GM19372 (cell line): ENCODE data around the gene MBP.

Source experiments
- ATAC-seq: cut with Tn5 transposase; IDR thresholded peaks from one replicate; pipeline ENCODE4 v1.9.1; 2021; ENCODE audit warnings: mild to moderate bottlenecking, low read depth, moderate library complexity; ENCODE audit not compliant: unreplicated experiment

The MBP gene

DNA sequence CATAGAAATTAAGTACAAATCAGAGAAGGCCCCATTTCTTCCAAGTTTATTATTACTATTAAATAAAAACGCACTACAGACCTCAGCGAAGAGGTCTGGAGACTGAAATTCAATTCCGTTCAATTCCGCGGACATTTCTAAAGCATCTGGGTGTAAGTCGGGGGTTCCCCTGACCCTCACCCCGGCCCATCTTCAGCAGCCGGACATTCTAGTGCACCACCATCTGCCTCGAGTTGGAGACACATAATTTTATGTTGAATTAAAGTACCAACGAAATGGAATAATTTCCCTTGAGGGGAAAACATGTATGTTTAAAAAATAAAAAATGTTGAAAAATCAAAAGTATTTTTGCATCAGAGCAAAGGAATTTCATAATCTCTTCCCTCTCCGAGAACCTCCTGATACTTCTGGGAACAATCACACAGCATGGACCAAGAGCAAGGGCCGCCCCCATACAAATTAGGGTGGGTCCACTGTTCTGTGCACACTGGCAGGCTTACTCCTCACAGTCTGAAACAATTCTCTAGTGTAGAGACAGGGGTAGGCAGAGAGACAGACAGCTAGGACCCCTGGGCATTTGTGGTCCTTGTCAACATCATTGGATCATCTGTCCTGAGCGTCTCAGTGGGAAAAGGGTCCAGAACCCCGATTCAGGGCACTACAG lies 29.3 kb downstream of the MBP start:
- no peak for ATAC-seq

GRCh38 chr18:77102259-77103040 lies 30.1 kb downstream of the MBP start:
- ATAC-seq = peak; percentile 86

GRCh38 chr18:77101410-77102258 lies 30.9 kb downstream of the MBP start:
- peak; percentile 37 for ATAC-seq

GRCh38 chr18:77100751-77101355 lies 31.7 kb downstream of the MBP start:
- ATAC-seq = no peak

DNA sequence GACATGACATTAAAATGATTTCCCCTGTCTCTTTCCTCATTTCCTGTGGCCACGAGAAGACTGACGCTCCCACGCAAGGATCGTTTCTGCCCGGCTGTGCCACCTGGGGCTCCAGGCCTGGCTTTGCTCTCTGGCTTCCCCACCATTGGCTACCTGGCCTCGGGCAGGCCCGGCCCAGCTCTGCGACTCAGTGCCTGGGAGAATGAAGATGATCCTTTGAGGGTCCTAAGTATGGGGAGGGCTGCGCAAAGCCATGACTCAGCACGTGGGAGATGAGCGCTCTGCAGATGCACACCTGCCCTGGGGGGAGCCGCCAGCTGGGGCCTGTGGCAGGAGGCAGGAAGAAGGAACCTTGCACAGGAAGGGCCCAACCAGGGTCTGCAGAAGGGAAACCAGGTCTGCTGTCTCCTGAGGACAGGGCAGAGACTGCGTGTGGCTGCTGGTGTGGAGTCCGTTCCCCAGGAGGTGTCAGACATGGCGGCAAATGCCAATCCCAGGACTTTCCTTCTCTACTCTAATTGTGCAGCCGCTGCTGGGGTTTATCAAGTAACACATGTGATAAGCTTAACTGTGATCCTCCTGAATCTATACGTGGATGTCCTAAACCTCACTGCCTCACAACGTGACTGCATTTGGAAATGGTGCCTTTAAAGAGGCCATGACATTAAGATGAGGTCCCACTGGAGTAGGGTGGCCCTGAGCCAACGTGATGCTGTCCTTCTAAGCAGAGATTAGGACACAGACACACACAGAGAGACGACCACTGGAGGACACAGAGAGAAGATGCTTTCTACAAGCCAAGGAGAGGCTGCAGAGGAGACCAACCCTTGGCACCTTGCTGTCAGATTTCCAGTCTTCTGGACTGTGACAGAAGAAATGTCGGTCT lies 32.9 kb downstream of the MBP start:
- no peak for ATAC-seq

DNA sequence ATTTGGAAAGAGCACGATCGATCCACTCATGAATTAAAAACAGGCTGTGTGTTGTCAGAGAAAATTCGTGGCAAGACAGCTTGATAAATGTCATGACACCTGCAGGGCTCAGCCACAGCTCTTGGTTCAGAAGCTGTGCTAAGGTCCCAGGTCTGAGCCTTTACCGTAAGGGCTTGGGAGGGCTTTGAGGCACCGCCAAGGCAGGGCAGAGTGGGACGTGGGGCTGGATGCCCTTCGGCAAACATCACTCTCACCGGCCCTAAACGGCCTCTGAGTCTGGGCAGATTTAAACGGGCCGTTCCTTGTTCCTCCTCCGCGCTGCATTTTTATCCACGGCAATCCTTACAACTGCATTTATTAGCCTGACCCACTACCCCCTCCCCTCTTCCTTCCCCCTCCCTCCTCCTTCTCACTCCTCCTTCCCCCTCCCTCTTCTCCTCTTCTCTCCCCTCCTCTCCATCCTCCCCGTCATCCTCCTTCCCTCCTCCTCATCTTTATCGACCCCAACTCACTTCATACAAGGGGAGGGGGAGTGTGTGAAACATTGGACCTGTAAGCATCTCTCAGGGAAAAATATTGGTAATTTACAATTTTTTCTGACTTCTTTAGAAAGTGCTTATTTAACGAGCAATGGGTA lies 33.9 kb downstream of the MBP start:
- no peak for ATAC-seq

GRCh38 chr18:77098029-77098428 lies 34.6 kb downstream of the MBP start:
- ATAC-seq = no peak

GRCh38 chr18:77096936-77097886 lies 35.4 kb downstream of the MBP start:
- ATAC-seq = no peak

GRCh38 chr18:77095391-77096371 lies 36.9 kb downstream of the MBP start:
- ATAC-seq = no peak

- ATAC-seq = no peak
Observed at GRCh38 chr18:77093586-77093985, 39.0 kb downstream of the MBP start.

DNA sequence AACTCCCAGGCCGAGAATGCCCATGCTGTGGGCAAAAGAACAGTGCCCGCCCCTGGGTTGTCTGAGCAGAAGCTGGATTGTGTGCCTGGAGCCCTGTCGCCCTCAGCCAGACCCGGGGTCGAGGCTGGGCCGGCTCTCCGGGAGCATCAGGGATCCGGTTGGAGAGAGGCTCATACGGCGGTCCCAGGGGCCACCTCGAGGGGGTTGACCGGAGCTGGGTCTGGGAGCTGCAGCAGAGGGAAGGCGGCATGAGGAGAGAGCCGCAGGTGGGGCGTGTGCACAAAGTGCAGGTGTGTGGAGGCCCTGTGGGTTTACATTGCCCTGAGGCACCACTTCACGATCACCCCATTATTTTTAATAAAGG lies 39.5 kb downstream of the MBP start:
- ATAC-seq = no peak

DNA sequence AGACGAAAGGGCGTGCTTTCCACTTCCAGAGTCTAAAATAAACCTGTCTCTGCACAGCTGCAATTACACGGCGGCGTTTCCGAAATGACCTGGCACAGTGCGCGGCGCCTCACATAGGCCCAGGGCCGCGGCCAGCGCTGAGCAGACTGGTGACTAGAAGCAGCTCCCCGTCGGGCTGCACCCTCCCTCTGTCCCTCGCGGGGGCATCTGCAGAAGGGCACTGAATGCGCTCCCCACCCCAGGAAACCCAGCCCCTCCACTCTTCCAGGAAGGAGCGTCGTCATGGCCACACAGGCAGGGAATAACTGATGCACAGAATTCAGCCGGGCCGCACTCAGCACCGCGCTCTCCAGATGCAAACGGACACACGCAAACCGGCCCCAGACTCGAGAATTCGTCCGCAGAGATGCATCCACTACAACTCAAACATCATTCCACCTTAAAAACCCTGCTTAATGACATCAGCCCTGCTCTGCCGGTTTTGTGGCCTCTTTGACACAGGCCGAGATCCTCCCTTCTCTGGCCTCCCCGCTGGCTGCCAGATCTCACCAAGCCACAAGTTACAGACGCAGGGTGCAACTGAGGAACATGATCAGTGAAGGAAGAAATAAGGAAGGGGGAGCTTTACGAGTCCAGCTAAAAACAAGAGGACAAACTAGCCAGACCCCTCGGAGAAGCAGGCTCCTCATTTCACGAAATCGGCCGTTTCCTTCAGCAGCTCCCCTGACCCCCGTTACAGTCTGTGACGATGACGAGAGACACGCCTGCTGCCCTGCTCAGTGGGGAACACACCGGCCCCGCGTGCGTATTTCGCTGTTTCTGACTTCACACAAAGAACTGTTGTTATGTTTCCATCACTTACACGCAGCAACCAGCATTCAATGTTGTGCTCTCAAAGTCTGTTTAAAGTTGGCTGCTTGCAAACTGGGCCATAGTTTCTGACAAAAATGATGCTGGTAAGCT lies 40.2 kb downstream of the MBP start:
- ATAC-seq = no peak

- ATAC-seq = no peak
Observed at GRCh38 chr18:77091366-77091765, 41.2 kb downstream of the MBP start.

- no peak for ATAC-seq
Observed at GRCh38 chr18:77090546-77091174, 41.9 kb downstream of the MBP start.

DNA sequence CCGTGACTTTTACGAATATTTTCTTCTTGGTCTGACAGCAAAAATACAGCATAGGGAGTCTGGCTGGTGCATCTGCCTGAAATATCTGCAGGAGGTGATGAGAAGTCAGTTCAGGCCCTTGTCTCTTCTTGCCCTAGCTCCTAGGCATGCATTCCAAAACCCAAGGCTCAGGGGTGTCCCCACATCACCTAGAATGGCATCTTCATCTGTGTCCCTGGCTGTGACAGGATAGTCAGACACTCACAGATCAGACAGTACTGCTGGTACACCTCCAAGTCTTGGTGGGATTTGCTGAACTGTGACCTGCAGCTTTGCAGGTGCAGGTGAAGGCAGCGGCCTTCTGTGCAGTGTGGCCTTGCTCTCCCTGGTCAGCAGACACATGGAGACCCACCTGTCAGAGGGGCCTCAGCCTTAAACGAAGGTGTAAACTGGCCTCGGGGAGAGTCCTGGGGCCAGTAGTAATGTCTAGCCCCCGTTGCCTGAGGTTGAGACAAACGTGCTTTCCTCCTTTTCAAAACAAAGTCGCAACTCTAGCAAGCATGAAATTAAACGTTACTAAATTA lies 42.8 kb downstream of the MBP start:
- no peak for ATAC-seq
